NB4 (cell line): ENCODE results near the gene UGT1A4.

Experiments
- CTCF ChIP-seq: IDR thresholded peaks from one replicate; pipeline ENCODE4 v1.5.1; 2012; ENCODE audit warnings: low read depth, low read length
- MYC ChIP-seq: IDR thresholded peaks from 2 replicates; pipeline ENCODE4 v1.6.1; 2011; ENCODE audit warnings: low read depth, low read length
- POLR2A ChIP-seq: IDR thresholded peaks from 2 replicates; pipeline ENCODE4 v1.6.1; 2011; ENCODE audit warnings: mild to moderate bottlenecking; ENCODE audit not compliant: insufficient read length; ENCODE audit errors: extremely low read depth

- TF ChIP-seq CTCF (no peak), POLR2A (no peak), MYC (no peak)
Observed at GRCh38 chr2:233674995-233675394, 43.5 kb upstream of the UGT1A4 start.
